SK-N-SH treated with all-trans-retinoic acid at 6 μM for 48 hours (cell line): Measurements from ENCODE around the gene KIF6.

Experiments
- BACH2 ChIP-seq: fragments of 250-450 bp; sonication (Bioruptor Pico); IDR thresholded peaks from 2 replicates; pipeline ENCODE4 v1.9.0; 2021; ENCODE audit warnings: mild to moderate bottlenecking, borderline replicate concordance
- PATZ1 ChIP-seq: fragments of 250-450 bp; sonication (Bioruptor Pico); IDR thresholded peaks from 2 replicates; pipeline ENCODE4 v1.8.0; 2020; ENCODE audit warnings: mild to moderate bottlenecking, moderate library complexity, borderline replicate concordance
- PPARA ChIP-seq: fragments of 250-450 bp; sonication (Bioruptor Pico); IDR thresholded peaks from 2 replicates; pipeline ENCODE4 v1.5.0; 2020; ENCODE audit warnings: mild to moderate bottlenecking, borderline replicate concordance
- RARB ChIP-seq: fragments of 250-450 bp; sonication (Bioruptor Pico); IDR thresholded peaks from 2 replicates; pipeline ENCODE4 v1.8.0; 2021; ENCODE audit warnings: mild to moderate bottlenecking, moderate library complexity
- TSHZ2 ChIP-seq: fragments of 250-450 bp; sonication (Bioruptor Pico); IDR thresholded peaks from 2 replicates; pipeline ENCODE4 v1.5.0; 2020; ENCODE audit warnings: mild to moderate bottlenecking, moderate library complexity
- ZC3H10 ChIP-seq: fragments of 250-450 bp; sonication (Bioruptor Pico); IDR thresholded peaks from 2 replicates; pipeline ENCODE4 v1.5.1; 2021; ENCODE audit warnings: mild to moderate bottlenecking, moderate library complexity
- ZNF70 ChIP-seq: fragments of 450-650 bp; formaldehyde crosslinking; IDR thresholded peaks from 2 replicates; pipeline ENCODE4 v1.5.0; 2020; ENCODE audit warnings: mild to moderate bottlenecking, moderate library complexity

- TF ChIP-seq PATZ1 (CRISPR knock-in tag): no peak
- no peak for TF ChIP-seq ZC3H10 (CRISPR knock-in tag)
- TF ChIP-seq PPARA (CRISPR knock-in tag): no peak
- TF ChIP-seq ZNF70 (CRISPR knock-in tag): no peak
- no peak for TF ChIP-seq RARB (CRISPR knock-in tag)
- no peak for TF ChIP-seq TSHZ2 (CRISPR knock-in tag)
- TF ChIP-seq BACH2 (CRISPR knock-in tag): no peak
Measured at GRCh38 chr6:39453956-39454524, 271.2 kb downstream of the KIF6 start.
